Stimulated activated CD8-positive, alpha-beta memory T cell treated with anti-CD3 and anti-CD28 coated beads, Interleukin-15, amount 100 ng/mL, for 48 hours (primary cell): ENCODE data around the gene TRIM45.
"Not testable (repeated sequence)": the region's sequence is repeated elsewhere in the genome, so short reads cannot be mapped to it uniquely, and the experiment has no call there.

Experiments
- DNase-seq, 2 donors: peaks; one replicate each; pipeline ENCODE4 v3.0.0-alpha.2; 2020; ENCODE audit warnings: low read depth in 2 of 2

The TRIM45 gene

GRCh38 chr1:117130526-117130925 is 9.0 kb upstream of the TRIM45 start:
- DNase-seq = no peak

- DNase-seq = no peak
Observed at GRCh38 chr1:117128323-117129079, 7.0 kb upstream of the TRIM45 start.

GRCh38 chr1:117127795-117128194 is 6.2 kb upstream of the TRIM45 start:
- DNase-seq = no peak

- DNase-seq = no peak
Observed at GRCh38 chr1:117124661-117125060, 3.1 kb upstream of the TRIM45 start.

DNA sequence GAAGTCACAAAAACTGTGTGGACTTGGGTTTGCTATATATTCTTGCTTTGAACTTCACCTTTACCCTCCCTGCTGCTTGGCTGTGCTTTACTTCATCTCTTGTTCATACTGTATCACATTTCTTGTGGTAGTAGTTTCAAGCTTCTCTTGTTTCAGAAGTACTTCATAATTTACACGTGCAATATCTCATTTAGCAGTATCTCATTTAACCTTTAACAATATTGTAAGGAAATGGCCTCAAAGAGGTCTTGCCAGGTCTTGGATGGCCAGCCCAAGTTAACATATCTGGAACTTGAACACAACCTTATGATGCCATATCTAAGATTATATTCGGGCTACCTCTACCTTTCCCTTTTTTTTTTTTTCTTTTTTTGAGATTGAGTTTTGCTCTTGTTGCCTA is 1.7 kb upstream of the TRIM45 start:
- no peak for DNase-seq

DNA sequence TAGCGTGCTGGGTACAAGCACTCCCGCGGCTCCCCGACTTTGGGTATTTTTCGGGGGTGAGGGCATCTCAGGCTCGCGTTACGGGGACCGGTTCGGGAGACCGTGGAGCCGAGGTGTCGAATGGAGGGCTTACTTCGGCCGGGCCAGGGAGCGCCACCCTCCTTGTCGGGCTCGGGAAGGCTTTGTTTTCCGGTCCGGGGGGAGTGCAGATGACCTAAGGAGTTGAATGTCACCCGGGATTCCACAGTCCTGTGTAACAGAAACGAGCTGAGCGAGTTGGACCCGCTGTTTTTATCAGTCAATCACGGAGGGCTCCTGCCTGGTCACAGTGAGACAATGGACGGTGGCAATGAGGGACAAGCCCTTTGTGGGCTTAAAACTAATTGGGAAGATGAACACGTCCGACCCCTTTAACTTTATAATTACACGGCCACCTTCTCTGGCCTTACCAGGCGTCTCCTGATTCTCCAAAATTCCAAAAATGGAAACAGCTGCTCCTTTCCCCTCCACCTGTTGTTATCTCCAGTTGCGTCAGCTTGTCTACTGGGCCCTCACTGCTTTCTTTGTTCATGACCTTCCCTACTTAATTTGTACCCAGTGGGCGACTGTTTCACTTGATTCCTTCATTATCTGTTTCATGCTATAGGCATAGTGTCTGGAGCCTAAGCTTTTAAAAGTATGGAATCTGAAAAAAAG is 929 bp upstream of the TRIM45 start:
- no peak for DNase-seq

DNA sequence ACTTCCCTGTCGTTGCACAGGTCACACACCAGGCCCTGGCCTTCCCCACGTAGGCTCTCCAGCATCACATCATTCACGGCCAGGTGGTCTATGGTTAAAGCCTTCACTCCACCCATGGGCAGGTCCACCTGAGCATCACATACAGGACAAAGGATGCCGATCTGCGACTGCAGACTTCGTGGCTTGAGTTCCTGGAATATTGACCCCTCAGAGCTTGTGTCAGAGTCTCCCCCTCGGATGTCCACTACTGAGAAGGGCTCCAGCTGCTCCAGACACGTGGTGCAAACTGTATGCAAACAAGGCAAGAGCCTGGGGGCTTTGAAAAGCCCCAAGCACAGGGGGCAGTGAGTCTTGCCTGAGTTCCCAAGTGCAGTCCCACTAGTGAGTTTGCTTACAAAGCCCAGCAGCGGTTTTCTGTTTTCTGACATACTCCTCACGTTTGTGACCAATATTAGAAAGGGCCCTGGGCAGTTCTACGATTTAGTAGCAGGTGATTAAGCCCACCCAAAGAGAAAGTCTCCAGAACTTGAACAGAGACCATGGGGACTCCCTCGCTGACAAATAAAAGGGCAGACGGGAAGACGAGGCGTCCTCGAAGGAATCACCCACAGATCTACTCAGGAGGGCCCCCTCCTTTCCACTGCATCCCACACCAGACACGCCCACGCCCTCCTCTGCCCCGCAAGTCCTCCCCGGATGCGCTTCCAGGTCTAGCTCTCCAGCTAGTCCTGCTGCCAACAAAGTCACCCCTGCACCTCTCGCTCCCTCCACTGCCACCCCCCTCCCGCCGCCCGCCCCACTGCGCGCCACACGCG is 568 bp downstream of the TRIM45 start:
- peak in 1 of 2 donors; percentile 4 for DNase-seq

DNA sequence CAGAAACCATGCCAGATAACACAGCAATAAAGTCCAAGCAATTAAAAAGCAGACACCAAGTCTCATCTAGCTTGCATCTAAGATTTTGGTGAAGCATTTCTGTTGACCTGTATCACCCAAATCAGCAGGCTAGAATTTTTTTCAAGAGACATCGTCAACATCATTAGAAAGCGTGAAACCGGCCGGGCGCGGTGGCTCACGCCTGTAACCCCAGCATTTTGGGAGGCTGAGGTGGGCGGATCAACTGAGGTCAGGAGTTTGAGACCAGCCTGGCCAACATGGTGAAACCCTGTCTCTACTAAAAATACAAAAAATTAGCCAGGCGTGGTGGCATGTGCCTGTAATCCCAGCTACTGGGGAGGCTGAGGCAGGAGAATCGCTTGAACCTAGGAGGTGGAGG is 2.4 kb downstream of the TRIM45 start:
- DNase-seq = not testable (repeated sequence)

DNA sequence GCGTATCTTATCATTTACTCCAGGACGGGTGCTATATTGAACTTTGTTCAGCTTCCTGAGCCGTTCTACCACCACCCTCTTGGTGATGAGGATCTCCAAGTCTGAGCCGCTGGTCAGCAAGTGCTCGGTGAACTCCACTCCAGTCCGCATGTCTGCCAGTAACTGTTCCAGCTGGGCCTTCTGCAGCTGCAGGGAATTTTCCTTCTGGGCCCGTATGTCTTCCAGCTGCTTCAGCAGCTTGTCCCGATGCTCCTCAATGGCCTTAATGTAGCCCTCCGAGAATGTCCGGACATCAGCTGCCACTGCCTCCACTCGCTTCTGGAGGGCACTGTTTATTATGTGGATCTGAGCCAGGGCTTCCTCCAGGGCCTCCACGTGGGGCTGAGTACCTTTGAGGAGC is 3.4 kb downstream of the TRIM45 start:
- no peak for DNase-seq

DNA sequence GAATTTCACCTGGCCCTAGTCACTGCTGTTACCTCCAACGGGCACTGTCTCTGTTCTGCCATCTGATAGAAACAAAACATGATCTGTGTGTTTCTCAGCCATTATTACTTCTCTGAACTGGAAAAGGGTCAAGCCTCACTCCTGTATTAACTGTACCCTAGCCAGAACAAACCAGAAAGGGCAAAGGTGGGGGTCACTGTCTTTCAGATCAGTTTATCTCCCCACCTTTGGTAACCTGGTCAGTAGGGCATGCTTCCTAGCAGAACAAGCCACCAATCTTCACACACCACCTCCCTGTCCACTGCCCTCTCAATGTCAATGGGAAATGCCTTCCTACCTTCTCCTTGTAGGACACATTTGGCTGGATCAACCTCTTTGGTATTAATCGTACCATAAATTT is 3.9 kb downstream of the TRIM45 start:
- DNase-seq = no peak

DNA sequence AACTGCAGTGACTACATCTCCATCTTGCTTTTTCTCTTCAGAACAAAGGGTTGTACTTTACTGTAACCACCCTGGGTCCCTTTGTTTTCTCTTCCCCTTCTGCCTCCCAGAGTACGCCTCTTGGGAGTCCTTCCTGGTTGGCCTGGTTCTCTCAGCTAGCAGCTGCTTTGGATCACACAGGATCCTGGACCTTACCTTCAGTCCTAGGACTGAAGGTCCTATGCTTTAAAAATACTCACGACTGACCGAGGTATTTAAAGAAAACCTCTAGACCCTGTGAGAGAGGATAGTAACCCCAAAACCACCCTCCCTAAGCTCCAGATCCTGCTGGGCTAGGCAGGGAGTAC is 4.8 kb downstream of the TRIM45 start:
- DNase-seq = no peak

DNA sequence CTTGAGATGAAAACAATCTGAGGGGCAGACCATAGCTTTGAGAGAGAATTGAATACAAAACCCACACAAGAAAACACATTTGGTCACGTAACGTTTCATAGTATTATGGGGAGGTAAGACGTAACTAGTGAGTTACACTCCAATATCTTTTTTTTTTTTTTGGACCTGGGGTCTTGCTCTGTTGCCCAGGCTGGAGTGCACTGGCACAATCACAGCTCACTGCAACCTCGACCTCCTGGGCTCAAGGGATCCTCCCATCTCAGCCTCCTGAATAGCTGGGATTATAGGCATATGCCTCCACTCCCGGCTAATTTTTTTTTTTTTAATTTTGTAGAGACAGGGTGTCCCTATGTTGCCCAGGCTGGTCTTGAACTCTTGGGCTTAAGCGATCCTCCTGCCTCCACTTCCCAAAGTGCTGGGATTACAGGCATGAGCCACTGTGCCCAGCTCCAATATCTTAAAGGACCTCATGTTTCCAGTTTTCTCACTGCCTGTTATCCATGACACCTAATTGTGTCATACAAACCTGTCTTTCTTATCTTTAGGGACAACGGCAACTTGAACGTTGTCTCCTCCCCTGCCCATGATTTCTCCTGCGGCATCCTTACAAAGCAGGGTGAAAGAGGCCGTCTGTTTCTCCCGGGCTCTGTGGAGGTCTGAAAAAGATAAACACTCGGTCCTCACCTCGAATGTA is 5.3 kb downstream of the TRIM45 start:
- DNase-seq = no peak

GRCh38 chr1:117114877-117115276 is 6.7 kb downstream of the TRIM45 start:
- no peak for DNase-seq

DNA sequence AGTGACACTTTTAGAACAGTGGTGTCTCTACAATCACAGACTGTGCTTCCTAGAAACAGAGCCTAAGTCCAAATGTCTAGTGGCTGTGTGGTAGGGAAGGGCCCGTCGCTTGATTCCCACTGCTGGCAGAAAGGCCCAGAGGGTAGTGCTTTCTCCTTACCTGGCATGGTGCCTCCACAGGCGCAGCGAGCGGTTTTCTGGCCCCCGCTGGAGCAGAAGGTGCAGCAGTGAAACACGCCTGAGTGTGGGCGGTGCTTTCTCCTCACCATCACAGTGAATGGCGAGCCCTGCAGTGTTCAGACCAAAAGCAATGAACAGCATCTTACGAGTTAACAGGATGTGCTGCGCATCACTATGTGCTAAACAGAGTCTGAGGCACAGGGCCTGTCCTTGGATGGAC is 8.3 kb downstream of the TRIM45 start:
- no peak for DNase-seq

- no peak for DNase-seq
Observed at GRCh38 chr1:117112047-117112717, 9.4 kb downstream of the TRIM45 start.

GRCh38 chr1:117110774-117111173 is 10.8 kb downstream of the TRIM45 start:
- no peak for DNase-seq

DNA sequence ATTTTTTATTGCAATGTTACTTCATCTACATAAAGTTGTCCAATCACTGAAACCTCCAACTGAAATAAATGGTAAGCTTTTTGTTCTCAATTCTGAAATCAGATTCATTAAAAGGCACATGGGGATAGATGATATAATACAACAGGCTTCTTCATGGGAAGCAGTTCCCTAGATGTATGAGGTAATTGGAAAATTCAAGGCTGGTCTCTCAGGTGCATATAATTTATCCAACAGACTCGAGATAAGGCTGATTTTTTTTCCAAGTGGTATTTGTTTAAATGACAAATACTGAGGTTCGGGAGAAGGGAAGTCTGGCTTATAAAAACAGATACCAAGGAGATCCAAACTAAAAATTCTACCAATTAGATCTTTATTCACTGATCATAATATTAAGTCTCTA is 14.2 kb downstream of the TRIM45 start:
- DNase-seq = no peak

- DNase-seq = no peak
Observed at GRCh38 chr1:117106478-117106877, 15.1 kb downstream of the TRIM45 start.

- no peak for DNase-seq
Observed at GRCh38 chr1:117105722-117106121, 15.8 kb downstream of the TRIM45 start.

DNA sequence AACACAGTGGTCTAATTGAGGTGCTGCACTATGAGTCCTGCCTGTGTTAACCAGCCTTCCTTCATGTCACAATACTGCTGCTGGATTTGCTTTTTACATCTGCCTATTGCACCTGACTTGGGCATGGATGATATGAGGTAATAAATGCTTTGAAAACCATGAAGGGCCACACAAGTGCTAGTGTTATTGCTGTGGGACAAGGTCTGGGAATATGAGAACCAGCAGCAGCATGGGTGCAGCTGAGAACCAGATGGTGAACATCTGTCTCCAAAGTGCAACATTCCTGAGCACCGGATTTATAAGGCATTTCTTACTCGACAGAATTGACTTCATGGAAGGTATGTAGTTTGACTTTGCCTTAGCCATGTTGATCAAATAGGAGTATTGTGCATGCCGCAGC is 16.6 kb downstream of the TRIM45 start:
- no peak for DNase-seq

GRCh38 chr1:117101858-117102257 is 19.7 kb downstream of the TRIM45 start:
- not testable (repeated sequence) for DNase-seq

- no peak for DNase-seq
Observed at GRCh38 chr1:117101334-117101733, 20.2 kb downstream of the TRIM45 start.
